ENCODE measurements around the gene OR10AD1.

The OR10AD1 gene

GRCh38 chr12:48183091-48183875 is 19.8 kb downstream of the OR10AD1 start, which contains the start of gene CCDC184:
TSS of gene CCDC184 (plus strand) at chr12:48183644. CDS start at chr12:48184123, 479 bp downstream.
- peak within 1 kb of the TSS; percentile 86 for H3K4me3 Mint-ChIP-seq
- no peaks in the 10 kb centered on the region for H3K9me3 Mint-ChIP-seq
- peaks cover 32% of the 10 kb centered on the region for H3K4me1 Mint-ChIP-seq (ENCODE audit: low read depth)
- H3K27ac Mint-ChIP-seq, result peak within 1 kb of the TSS; percentile 68
- peaks cover 34% of the 10 kb centered on the region for H3K27me3 Mint-ChIP-seq
- no peaks in the 10 kb centered on the region for H3K36me3 Mint-ChIP-seq (ENCODE audit: low read depth)

DNA sequence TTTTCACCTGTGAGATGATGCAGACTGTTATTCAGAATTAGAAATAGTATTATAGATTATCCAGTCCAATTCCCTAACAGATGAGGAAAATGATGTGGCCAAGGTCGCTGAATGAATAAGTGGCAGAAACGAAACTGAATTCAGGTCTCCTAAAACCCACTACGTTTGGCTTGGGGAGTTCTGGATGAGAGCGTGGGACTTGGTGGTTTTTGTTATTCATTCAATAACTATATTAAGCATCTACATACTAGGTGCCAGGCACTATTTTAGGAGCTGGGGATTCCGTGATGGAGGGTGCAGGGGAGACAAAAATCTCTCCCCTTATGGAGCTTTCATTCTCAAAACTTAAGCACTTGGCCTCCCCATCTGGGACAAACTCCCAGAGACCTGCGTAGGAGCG is 20.5 kb downstream of the OR10AD1 start:
- Mint-ChIP-seq H3K4me3 (peak overlapping the region; percentile 86), H3K9me3 (no peaks in the 10 kb centered on the region), H3K4me1 (ENCODE audit: low read depth) (peaks cover 32% of the 10 kb centered on the region), H3K36me3 (ENCODE audit: low read depth) (no peaks in the 10 kb centered on the region), H3K27me3 (peaks cover 34% of the 10 kb centered on the region), H3K27ac (peak overlapping the region; percentile 68)

GRCh38 chr12:48180857-48181495 is 22.1 kb downstream of the OR10AD1 start:
- Mint-ChIP-seq H3K27ac (no peak overlapping the region), H3K36me3 (ENCODE audit: low read depth) (no peaks in the 10 kb centered on the region), H3K27me3 (peaks cover 32% of the 10 kb centered on the region), H3K4me1 (ENCODE audit: low read depth) (peaks cover 30% of the 10 kb centered on the region), H3K9me3 (no peaks in the 10 kb centered on the region), H3K4me3 (no peak overlapping the region)

GRCh38 chr12:48180424-48180823 is 22.7 kb downstream of the OR10AD1 start:
- H3K9me3 Mint-ChIP-seq, result no peaks in the 10 kb centered on the region
- H3K4me1 Mint-ChIP-seq (ENCODE audit: low read depth), result peaks cover 25% of the 10 kb centered on the region
- H3K4me3 Mint-ChIP-seq, result no peak overlapping the region
- peaks cover 27% of the 10 kb centered on the region for H3K27me3 Mint-ChIP-seq
- no peaks in the 10 kb centered on the region for H3K36me3 Mint-ChIP-seq (ENCODE audit: low read depth)
- H3K27ac Mint-ChIP-seq, result no peak overlapping the region

DNA sequence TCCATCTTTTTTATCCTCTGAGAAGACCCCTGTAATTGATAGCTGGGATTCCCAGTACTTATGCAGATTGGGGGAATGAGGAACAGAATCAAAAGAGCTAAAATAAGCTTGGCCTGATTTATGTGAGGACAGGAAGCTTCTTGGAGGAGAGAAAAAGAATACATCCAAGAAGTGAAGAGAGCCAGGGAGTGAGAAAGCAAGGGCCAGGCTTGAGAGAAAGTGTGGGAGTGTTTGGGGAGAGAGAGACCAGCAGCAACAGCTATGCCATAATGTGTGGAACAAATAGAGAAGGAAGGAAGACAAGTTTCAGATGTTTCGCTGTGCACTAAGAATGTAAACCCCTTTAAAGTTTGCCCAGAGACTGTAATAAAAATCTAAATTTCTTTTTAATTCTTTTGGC is 23.6 kb downstream of the OR10AD1 start:
- H3K9me3 Mint-ChIP-seq, result no peaks in the 10 kb centered on the region
- H3K4me1 Mint-ChIP-seq (ENCODE audit: low read depth), result peaks cover 24% of the 10 kb centered on the region
- no peak overlapping the region for H3K27ac Mint-ChIP-seq
- no peaks in the 10 kb centered on the region for H3K36me3 Mint-ChIP-seq (ENCODE audit: low read depth)
- no peak overlapping the region for H3K4me3 Mint-ChIP-seq
- peaks cover 17% of the 10 kb centered on the region for H3K27me3 Mint-ChIP-seq

DNA sequence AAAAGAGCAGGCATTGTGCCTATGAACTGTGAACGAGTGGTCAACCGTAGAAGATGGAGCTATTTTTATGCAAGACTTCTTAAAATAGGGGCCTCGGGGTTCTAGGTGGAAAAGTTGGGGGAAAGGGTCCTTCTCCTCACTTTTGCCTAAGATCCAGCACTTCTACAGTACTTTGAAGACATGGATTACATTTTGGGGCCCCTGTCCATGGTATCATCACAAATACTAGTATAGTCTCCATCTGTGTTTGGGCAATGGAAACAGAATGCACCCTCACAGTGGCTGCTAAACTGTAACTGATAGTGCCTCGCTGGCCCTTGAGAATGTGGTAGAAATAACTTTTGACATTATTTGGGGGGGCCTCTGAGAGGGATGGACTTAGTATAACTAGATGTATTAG is 25.1 kb downstream of the OR10AD1 start:
- H3K4me3 Mint-ChIP-seq, result no peak overlapping the region
- H3K27ac Mint-ChIP-seq, result no peak overlapping the region
- H3K27me3 Mint-ChIP-seq, result peaks cover 13% of the 10 kb centered on the region
- peaks cover 19% of the 10 kb centered on the region for H3K4me1 Mint-ChIP-seq (ENCODE audit: low read depth)
- no peaks in the 10 kb centered on the region for H3K36me3 Mint-ChIP-seq (ENCODE audit: low read depth)
- H3K9me3 Mint-ChIP-seq, result no peaks in the 10 kb centered on the region

DNA sequence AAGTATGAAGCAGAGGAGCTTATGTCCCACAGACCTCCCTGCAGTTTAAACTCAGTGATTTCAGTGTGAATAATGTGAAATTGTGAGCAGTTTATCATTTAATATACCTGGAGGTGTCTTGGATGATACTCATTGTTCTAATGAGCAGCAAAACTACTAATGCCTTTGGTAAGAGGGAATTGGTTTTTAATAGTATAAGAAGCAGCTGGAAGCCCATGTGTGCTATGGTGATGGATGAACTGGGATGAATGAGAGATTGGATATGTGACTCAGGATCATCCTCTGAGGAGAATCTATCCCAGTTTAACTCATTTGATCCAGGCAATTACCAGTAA is 26.7 kb downstream of the OR10AD1 start:
- Mint-ChIP-seq H3K4me1 (ENCODE audit: low read depth) (peaks cover 4% of the 10 kb centered on the region), H3K27ac (no peak overlapping the region), H3K36me3 (ENCODE audit: low read depth) (no peaks in the 10 kb centered on the region), H3K27me3 (peaks cover 8% of the 10 kb centered on the region), H3K4me3 (no peak overlapping the region), H3K9me3 (no peaks in the 10 kb centered on the region)

DNA sequence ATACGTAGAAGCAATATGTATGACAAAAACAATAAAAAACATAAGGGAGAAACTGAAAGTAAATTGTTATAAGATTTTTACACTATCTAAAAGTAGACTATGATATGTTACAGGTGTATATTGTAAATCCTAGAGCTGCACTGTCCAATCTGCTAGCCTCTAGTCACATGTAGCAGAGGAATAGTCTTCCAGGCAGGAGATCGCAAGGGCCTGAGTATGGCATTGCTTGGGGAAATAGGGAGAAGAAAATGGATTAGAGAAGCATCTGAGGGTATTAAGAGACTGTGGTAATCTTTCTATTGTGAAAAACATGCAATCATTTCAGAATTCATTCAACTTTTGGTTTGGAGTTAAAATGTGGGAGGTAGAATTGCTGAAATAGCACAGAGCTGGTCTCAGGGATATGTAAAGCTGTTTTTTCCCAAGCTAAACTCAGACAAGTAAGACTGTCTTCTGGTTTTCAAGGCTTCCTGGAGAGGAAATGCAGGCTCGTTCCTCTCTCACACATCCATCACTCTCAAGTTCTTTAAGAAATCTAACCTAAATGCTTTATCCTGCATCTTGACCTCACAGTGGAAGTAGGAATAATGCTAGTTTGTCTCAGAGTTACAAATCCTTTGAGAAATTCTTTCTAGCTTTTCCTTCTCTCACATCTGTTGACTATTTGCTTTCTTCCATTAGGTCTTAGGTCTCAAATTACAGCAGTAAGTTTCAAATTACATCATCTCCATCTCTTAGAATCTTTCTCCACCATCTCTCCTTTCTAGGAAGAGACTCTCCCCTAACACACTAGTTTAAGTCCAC is 27.3 kb downstream of the OR10AD1 start:
- H3K36me3 Mint-ChIP-seq (ENCODE audit: low read depth), result no peaks in the 10 kb centered on the region
- H3K9me3 Mint-ChIP-seq, result no peaks in the 10 kb centered on the region
- peaks cover 4% of the 10 kb centered on the region for H3K4me1 Mint-ChIP-seq (ENCODE audit: low read depth)
- H3K27me3 Mint-ChIP-seq, result peaks cover 4% of the 10 kb centered on the region
- no peak overlapping the region for H3K4me3 Mint-ChIP-seq
- H3K27ac Mint-ChIP-seq, result no peak overlapping the region

- no peaks in the 10 kb centered on the region for H3K4me1 Mint-ChIP-seq (ENCODE audit: low read depth)
- H3K27me3 Mint-ChIP-seq, result peaks cover 11% of the 10 kb centered on the region
- no peaks in the 10 kb centered on the region for H3K9me3 Mint-ChIP-seq
- no peak overlapping the region for H3K27ac Mint-ChIP-seq
- H3K4me3 Mint-ChIP-seq, result no peak overlapping the region
- H3K36me3 Mint-ChIP-seq (ENCODE audit: low read depth), result no peaks in the 10 kb centered on the region
These were observed 34.1 kb downstream of the OR10AD1 start for GRCh38 chr12:48169011-48169410.

- H3K36me3 Mint-ChIP-seq (ENCODE audit: low read depth), result no peaks in the 10 kb centered on the region
- H3K4me3 Mint-ChIP-seq, result no peak overlapping the region
- H3K27ac Mint-ChIP-seq, result no peak overlapping the region
- H3K9me3 Mint-ChIP-seq, result no peaks in the 10 kb centered on the region
- no peaks in the 10 kb centered on the region for H3K4me1 Mint-ChIP-seq (ENCODE audit: low read depth)
- H3K27me3 Mint-ChIP-seq, result peaks cover 11% of the 10 kb centered on the region
These were observed 37.8 kb downstream of the OR10AD1 start for GRCh38 chr12:48165089-48165981.

GRCh38 chr12:48164451-48164850 is 38.6 kb downstream of the OR10AD1 start:
- no peak overlapping the region for H3K4me3 Mint-ChIP-seq
- H3K27me3 Mint-ChIP-seq, result peaks cover 11% of the 10 kb centered on the region

DNA sequence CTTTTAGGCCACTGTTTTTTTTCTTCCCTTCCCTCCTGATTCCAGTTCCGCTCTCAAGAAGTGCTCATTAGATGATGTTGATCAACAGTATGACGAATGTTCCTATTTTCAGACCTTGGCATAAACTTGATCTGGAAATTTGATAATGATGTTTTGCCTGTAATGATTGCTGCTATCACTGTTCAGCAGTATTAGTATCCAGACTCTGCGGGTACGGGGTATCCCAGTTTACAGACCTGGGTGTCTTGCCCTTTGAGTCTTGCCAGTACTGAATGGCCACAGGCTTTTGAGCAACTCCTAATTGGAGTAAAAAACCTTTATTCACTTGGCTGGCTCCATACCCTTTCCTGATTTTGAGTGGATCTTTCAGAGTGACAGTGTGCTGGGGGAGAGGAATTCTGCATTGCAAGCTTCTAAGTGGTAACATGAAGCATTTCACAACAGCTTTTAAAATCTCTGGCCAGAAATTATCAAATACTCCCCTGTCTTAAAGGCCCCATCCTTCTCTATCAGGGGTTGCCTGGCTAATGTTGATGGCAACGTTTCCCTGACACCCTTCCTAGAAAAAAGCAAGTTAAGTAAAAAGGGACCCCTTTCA is 39.8 kb downstream of the OR10AD1 start:
- Mint-ChIP-seq H3K4me3 (no peak overlapping the region), H3K36me3 (ENCODE audit: low read depth) (no peaks in the 10 kb centered on the region), H3K9me3 (no peaks in the 10 kb centered on the region), H3K4me1 (ENCODE audit: low read depth) (peaks cover 5% of the 10 kb centered on the region), H3K27ac (no peak overlapping the region), H3K27me3 (peaks cover 11% of the 10 kb centered on the region)

More at GRCh38 chr12:48164451-48164850, 38.6 kb downstream of the OR10AD1 start:
- no peaks in the 10 kb centered on the region for H3K9me3 Mint-ChIP-seq
- no peak overlapping the region for H3K27ac Mint-ChIP-seq
- no peaks in the 10 kb centered on the region for H3K4me1 Mint-ChIP-seq (ENCODE audit: low read depth)
- H3K36me3 Mint-ChIP-seq (ENCODE audit: low read depth), result no peaks in the 10 kb centered on the region

DNA sequence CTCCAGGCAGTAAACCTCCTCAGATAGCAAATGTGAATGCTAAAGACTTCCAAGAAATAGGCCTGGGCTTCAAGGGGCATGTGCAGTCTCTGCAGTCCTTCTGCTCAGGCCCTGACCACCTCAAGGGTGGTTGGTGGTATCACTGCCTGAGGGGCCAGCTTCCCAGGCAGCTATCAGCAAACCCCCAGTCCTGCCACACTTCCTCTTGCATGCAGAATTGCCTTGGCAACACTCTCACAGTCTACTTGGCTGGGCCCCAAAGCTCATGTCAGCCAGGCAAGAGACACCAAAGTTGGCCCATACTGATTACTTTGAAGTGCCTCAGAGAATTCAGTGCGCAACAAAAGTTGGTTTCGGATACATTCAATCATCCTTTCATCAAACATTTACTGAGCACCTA is 42.3 kb downstream of the OR10AD1 start:
- peaks cover 25% of the 10 kb centered on the region for H3K4me1 Mint-ChIP-seq (ENCODE audit: low read depth)

DNA sequence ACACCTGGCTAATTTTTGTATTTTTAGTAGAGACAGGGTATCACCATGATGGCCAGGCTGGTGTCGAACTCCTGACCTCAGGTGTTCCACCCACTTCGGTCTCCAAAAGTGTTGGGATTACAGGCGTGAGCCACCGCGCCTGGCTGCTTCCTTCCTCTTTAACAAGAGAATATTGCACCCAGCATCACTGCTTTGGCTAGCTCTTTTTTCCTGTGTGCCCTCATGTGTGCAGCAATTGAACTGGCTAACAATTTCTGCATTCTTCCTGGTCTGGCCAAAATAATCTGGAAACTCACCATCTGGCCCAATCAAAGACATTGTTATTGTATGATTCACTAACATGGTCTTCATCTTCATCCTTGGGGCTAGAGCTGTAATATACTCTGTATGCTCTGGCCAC is 43.0 kb downstream of the OR10AD1 start:
- peaks cover 25% of the 10 kb centered on the region for H3K4me1 Mint-ChIP-seq (ENCODE audit: low read depth)
- no peaks in the 10 kb centered on the region for H3K36me3 Mint-ChIP-seq (ENCODE audit: low read depth)
- H3K27me3 Mint-ChIP-seq, result peaks cover 2% of the 10 kb centered on the region
- no peaks in the 10 kb centered on the region for H3K9me3 Mint-ChIP-seq
- no peak overlapping the region for H3K27ac Mint-ChIP-seq
- H3K4me3 Mint-ChIP-seq, result no peak overlapping the region

More for the DNA sequence above, 42.3 kb downstream of the OR10AD1 start:
- no peak overlapping the region for H3K4me3 Mint-ChIP-seq
- H3K36me3 Mint-ChIP-seq (ENCODE audit: low read depth), result no peaks in the 10 kb centered on the region
- peaks cover 5% of the 10 kb centered on the region for H3K27me3 Mint-ChIP-seq
- H3K27ac Mint-ChIP-seq, result no peak overlapping the region
- H3K9me3 Mint-ChIP-seq, result no peaks in the 10 kb centered on the region

Measured in stimulated activated naive CD8-positive, alpha-beta T cell treated with anti-CD3 and anti-CD28 coated beads, Interleukin-15, Interleukin-2, amounts not matched to agents 100 ng/mL and 50 ng/mL, for 24 hours (primary cell).